Nephron progenitor cell (in vitro differentiated cells): ENCODE data around the gene DTWD2.

Experiments
- DNase-seq: peaks from one replicate; pipeline ENCODE4 v3.0.0; 2021
- H3K27ac Mint-ChIP-seq: 2 replicates; pipeline ENCODE4 v1.8.0; 2021; ENCODE audit warnings: mild to moderate bottlenecking, moderate library complexity, mixed read lengths
- H3K27me3 Mint-ChIP-seq: 2 replicates; pipeline ENCODE4 v1.8.0; 2021; ENCODE audit warnings: mild to moderate bottlenecking, low read depth, mixed read lengths; ENCODE audit not compliant: poor library complexity
- H3K36me3 Mint-ChIP-seq: 2 replicates; pipeline ENCODE4 v1.8.0; 2021; ENCODE audit warnings: low read depth, mixed read lengths
- H3K4me1 Mint-ChIP-seq: 2 replicates; pipeline ENCODE4 v1.8.0; 2021; ENCODE audit warnings: mixed read lengths
- H3K4me3 Mint-ChIP-seq: 2 replicates; pipeline ENCODE4 v1.8.0; 2021; ENCODE audit warnings: mild to moderate bottlenecking, moderate library complexity, mixed read lengths
- H3K9me3 Mint-ChIP-seq: 2 replicates; pipeline ENCODE4 v1.8.0; 2021; ENCODE audit warnings: mild to moderate bottlenecking, moderate library complexity, mixed read lengths
- TF ChIP-seq, protein P1 (sequence below): fragments of 200-600 bp; sonication (generic); IDR thresholded peaks from 2 replicates; pipeline ENCODE4 v1.5.0; 2021; ENCODE audit warnings: antibody characterized with exemption

The DTWD2 gene

DNA sequence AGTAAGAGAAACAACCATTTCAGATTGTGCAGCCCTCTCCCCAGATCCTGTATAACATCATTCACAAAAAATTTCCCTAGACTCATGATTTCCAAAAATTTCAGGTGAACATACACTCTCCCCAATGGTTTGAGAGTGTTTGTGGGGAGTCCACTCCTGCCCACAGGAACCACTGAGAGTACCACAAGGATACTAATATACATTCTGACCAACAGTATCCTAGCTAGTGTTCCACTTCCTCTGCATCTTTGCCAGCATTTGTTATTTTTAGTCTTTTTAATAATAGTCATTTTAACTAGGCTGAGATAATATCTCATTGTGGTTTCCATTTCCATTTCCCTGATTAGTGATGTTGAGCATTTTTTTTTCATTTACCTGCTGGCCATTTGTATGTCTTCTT, 155.4 kb downstream of the DTWD2 start:
- no peaks in the 10 kb centered on the region for H3K4me1 Mint-ChIP-seq
- H3K36me3 Mint-ChIP-seq = peaks cover 5% of the 10 kb centered on the region
- no peaks in the 10 kb centered on the region for H3K9me3 Mint-ChIP-seq
- TF ChIP-seq, protein P1, sequence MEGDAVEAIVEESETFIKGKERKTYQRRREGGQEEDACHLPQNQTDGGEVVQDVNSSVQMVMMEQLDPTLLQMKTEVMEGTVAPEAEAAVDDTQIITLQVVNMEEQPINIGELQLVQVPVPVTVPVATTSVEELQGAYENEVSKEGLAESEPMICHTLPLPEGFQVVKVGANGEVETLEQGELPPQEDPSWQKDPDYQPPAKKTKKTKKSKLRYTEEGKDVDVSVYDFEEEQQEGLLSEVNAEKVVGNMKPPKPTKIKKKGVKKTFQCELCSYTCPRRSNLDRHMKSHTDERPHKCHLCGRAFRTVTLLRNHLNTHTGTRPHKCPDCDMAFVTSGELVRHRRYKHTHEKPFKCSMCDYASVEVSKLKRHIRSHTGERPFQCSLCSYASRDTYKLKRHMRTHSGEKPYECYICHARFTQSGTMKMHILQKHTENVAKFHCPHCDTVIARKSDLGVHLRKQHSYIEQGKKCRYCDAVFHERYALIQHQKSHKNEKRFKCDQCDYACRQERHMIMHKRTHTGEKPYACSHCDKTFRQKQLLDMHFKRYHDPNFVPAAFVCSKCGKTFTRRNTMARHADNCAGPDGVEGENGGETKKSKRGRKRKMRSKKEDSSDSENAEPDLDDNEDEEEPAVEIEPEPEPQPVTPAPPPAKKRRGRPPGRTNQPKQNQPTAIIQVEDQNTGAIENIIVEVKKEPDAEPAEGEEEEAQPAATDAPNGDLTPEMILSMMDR = no peak
- no peak overlapping the region for H3K27ac Mint-ChIP-seq
- no peak for DNase-seq
- no peak overlapping the region for H3K4me3 Mint-ChIP-seq
- H3K27me3 Mint-ChIP-seq = no peaks in the 10 kb centered on the region

DNA sequence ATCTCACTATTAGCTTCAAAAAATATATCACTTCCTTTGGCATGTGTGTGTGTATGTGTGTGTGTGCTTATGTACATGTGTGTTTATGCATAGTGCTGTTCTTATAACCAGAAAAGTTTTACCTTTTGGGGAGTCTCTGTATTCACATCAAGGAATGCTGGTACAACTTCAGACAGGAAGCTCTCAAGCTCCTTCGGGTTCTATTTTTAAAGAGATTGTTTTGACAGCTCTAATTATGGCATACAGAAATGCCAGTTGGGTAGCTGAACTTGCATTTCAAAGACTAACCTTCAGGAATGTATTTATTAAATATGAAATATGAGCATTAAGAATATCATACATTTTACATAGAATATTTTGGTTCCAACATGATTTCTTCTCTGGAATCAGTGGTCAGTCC, 163.1 kb downstream of the DTWD2 start:
- TF ChIP-seq, protein P1 = no peak
- H3K4me1 Mint-ChIP-seq = no peaks in the 10 kb centered on the region
- H3K36me3 Mint-ChIP-seq = no peaks in the 10 kb centered on the region
- no peaks in the 10 kb centered on the region for H3K27me3 Mint-ChIP-seq
- H3K9me3 Mint-ChIP-seq = no peaks in the 10 kb centered on the region
- H3K4me3 Mint-ChIP-seq = no peak overlapping the region
- DNase-seq = no peak
- H3K27ac Mint-ChIP-seq = no peak overlapping the region

DNA sequence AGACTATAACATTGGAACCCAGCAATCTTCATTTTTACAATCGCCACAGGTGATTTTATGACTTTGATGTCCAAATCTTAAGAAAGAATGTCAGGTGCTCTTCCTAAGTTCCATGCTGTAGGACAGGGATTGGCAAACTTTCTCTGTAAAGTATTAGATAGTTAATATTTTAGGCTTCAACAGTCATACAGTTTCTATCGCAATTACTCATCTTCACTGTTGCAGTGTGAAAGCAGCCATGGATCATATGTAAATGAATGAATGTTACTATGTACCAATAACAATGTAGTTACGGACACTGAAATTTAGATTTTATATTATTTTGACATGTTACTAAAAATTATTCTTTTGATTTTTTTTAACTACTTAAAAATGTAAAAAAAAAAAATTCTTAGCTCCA, 169.7 kb downstream of the DTWD2 start:
- H3K4me3 Mint-ChIP-seq = no peak overlapping the region
- TF ChIP-seq, protein P1 = no peak
- H3K9me3 Mint-ChIP-seq = peaks cover 16% of the 10 kb centered on the region

DNA sequence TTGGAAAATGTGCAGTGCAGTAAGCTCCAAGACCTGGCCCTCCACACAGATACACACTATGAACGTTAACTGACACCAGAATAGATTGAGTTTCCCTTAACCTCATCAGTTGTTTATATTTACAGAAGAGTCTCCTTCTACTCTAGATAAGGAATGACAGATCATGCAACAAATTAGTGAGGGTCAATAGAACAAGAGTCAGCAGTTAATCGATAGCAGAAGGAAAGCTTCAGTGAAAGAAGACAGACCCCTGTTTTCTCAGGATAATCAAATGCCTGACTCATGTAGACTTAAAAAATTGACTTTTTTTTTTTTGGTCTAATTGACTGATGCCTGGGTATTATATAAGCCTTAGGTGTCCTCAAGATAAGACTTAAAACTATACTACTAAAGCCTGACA, 179.9 kb downstream of the DTWD2 start:
- Mint-ChIP-seq H3K27ac (no peak overlapping the region), H3K36me3 (peaks cover 15% of the 10 kb centered on the region), H3K4me1 (peaks cover 7% of the 10 kb centered on the region), H3K27me3 (no peaks in the 10 kb centered on the region), H3K9me3 (peaks cover 40% of the 10 kb centered on the region), H3K4me3 (no peak overlapping the region)
- no peak for DNase-seq
- TF ChIP-seq, protein P1 = no peak

More for the DNA sequence above, 169.7 kb downstream of the DTWD2 start:
- Mint-ChIP-seq H3K27me3 (no peaks in the 10 kb centered on the region), H3K27ac (no peak overlapping the region), H3K36me3 (no peaks in the 10 kb centered on the region), H3K4me1 (no peaks in the 10 kb centered on the region)
- DNase-seq = no peak

DNA sequence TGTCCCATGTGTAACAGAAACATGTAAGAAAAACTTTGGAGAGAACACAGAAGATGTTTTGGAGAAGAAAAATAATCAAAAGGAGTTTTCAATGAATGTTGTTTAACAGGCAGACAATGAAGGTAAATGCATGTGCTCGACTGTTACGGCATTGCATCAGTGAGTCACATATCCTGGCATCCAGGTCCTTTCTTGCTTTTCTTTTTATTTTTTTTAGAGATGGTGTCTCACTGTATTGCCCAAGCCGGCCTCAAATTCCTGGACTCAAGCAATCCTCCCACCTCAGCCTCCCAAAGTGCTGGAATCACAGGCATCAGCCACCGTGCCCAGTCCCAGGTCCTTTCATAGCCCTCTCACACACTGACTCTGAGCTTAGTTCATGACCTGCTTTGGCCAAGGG, 181.8 kb downstream of the DTWD2 start:
- H3K4me3 Mint-ChIP-seq = no peak overlapping the region
- no peak overlapping the region for H3K27ac Mint-ChIP-seq
- no peak for DNase-seq
- peaks cover 24% of the 10 kb centered on the region for H3K9me3 Mint-ChIP-seq
- H3K4me1 Mint-ChIP-seq = peaks cover 7% of the 10 kb centered on the region
- TF ChIP-seq, protein P1 = no peak
- H3K27me3 Mint-ChIP-seq = no peaks in the 10 kb centered on the region
- peaks cover 15% of the 10 kb centered on the region for H3K36me3 Mint-ChIP-seq

DNA sequence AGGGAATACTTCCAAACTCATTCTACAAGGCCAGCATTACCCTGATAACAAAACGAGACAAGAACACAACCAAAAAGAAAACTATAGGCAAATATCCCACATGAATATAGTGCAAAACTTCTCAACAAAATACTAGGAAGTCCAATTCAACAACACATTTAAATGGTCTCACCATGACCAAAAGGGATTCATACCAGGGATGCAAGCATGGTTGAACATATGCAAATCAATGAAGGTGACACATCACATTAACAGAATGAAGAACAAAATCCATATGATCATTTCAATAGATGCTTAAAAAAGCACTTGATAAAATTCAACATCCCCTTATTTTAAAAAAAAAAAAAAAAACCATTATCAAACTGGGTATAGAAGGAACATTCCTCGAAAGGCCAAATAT, 186.0 kb downstream of the DTWD2 start:
- H3K4me1 Mint-ChIP-seq = no peaks in the 10 kb centered on the region
- no peak overlapping the region for H3K27ac Mint-ChIP-seq
- no peak for DNase-seq
- TF ChIP-seq, protein P1 = no peak
- H3K36me3 Mint-ChIP-seq = peaks cover 9% of the 10 kb centered on the region
- H3K4me3 Mint-ChIP-seq = no peak overlapping the region
- H3K27me3 Mint-ChIP-seq = no peaks in the 10 kb centered on the region
- H3K9me3 Mint-ChIP-seq = peaks cover 6% of the 10 kb centered on the region
